22Rv1 (cell line): ENCODE measurements around the gene SLC8A1.

ENCODE experiments used
- H3K27ac ChIP-seq: fragments of 450-650 bp; 2 replicates; pipeline ENCODE4 v1.5.1; 2017
- ZFX ChIP-seq: fragments of 450-650 bp; IDR thresholded peaks from 2 replicates; pipeline ENCODE4 v1.6.1; 2017; ENCODE audit warnings: antibody characterized with exemption, borderline replicate concordance
- TF ChIP-seq, protein P1 (sequence below): fragments of 450-650 bp; IDR thresholded peaks from 2 replicates; pipeline ENCODE4 v1.5.1; 2017; ENCODE audit warnings: mild to moderate bottlenecking

Gene SLC8A1

DNA sequence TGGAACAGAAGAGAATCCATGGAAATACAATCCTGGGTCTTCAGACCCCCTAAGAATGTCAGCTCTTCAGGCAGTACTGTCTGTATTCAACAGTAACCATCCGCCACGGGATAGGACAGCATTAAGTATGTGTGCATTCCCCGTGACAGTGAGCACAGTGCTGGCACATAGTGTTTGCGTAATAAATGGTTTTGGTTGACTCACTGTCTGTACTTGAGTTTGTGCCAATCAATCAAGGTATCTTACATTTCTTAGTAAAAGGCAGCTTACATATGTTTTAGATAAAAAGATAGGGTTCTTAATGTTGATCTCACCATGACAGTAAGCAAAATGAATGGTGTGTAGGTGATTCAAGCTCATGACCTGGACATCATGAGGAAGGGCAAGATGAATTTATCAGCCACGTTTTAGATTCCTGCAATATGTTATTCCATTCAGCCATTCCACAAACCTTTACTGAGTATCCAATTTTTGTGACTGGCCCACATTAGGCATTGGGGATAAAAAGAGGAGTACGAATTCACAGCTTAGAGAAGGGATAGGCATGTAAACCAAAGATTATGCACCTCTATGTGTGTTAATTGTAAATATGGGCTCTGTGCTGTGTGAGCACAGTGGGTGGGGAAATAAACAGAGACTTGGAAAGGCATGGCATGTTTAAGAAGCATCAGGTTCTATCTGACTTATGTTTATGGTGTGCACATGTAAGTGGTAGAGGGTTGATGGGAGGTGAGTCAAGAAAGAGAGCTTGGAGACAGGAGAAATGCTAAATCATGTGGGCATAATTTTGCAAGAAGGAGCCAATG is 258.8 kb downstream of the SLC8A1 start:
- no peak overlapping the region for H3K27ac ChIP-seq
- no peak for TF ChIP-seq ZFX
- TF ChIP-seq, protein P1, sequence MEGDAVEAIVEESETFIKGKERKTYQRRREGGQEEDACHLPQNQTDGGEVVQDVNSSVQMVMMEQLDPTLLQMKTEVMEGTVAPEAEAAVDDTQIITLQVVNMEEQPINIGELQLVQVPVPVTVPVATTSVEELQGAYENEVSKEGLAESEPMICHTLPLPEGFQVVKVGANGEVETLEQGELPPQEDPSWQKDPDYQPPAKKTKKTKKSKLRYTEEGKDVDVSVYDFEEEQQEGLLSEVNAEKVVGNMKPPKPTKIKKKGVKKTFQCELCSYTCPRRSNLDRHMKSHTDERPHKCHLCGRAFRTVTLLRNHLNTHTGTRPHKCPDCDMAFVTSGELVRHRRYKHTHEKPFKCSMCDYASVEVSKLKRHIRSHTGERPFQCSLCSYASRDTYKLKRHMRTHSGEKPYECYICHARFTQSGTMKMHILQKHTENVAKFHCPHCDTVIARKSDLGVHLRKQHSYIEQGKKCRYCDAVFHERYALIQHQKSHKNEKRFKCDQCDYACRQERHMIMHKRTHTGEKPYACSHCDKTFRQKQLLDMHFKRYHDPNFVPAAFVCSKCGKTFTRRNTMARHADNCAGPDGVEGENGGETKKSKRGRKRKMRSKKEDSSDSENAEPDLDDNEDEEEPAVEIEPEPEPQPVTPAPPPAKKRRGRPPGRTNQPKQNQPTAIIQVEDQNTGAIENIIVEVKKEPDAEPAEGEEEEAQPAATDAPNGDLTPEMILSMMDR: no peak

DNA sequence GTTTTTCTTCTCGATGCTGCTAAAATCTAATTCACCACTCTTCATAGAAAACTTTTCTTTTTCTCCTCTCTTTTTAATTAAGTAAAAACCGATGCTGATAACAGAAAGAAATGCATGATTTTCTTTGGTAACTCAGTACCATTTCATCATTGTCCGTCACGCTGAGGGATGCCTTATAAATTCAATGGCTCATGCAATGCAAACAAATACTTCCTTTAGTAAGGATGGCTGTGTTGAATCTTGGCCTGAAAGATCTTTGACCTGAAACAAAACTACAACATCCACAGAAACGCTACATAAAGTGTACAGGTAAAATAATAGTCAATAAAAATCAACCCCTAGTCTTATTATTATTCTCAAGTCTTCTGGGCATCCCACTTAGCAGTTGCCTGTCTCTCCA is 261.4 kb downstream of the SLC8A1 start:
- no peak overlapping the region for H3K27ac ChIP-seq
- TF ChIP-seq, protein P1: no peak
- TF ChIP-seq ZFX: no peak

DNA sequence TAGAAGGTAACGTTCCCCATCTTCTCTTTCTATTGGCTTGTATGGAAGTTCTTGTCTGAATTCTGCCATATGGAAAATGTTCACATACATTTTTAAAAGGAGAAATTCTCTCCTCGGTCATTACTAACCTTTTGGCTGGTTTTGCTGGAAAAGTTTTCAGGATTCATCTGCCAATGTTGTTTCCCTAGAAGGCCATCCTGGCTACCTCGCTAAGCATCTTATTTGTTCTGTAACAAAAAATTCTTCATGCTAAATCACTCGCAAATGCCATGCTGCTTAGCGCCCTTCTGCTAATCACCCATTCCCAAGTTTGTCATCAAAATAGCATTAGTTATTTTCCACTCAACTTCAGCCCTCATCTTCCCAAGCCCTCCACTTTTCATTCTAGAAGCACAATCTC is 262.0 kb downstream of the SLC8A1 start:
- TF ChIP-seq ZFX: no peak
- TF ChIP-seq, protein P1: no peak

DNA sequence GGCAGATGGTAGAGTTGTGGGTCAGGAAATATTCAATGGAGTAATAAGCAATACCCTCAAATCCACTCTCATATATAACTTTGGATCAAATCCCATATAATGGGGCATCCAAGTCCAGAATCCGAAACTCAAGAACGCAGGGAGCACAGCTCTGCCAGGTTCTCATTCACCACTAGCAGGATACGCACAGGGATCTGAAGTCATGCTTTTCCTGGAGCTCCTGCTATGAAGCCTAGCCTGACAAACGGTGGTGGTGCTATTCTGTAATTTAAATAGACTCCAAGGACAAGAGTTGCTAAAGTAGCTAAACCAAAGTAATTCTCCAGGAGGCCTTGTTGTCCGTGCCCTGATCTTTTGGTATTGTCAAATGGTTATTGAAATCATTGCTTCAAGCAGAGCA is 264.8 kb downstream of the SLC8A1 start:
- TF ChIP-seq ZFX: no peak
- TF ChIP-seq, protein P1: no peak
- no peak overlapping the region for H3K27ac ChIP-seq

More for the DNA sequence above, 262.0 kb downstream of the SLC8A1 start:
- no peak overlapping the region for H3K27ac ChIP-seq

DNA sequence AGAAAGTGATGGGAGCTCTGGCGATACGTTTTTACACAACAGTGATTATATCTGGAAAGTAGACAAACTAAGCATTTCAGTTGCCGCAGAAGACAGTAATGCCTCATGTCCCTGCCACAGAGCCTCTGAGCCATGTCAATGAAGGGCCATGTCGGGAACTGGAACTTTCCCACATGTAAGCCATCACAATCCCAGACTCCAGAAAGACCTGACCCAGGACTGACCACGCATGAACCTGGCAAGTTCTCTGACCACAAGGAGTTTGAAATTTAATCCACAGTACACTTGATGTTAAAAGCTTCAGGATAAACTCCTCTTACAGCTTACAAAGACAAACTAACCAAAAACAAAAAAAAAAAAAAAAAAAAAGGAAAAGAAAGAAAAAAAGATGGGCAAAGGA is 267.3 kb downstream of the SLC8A1 start:
- H3K27ac ChIP-seq: no peak overlapping the region
- TF ChIP-seq, protein P1: no peak
- TF ChIP-seq ZFX: no peak

DNA sequence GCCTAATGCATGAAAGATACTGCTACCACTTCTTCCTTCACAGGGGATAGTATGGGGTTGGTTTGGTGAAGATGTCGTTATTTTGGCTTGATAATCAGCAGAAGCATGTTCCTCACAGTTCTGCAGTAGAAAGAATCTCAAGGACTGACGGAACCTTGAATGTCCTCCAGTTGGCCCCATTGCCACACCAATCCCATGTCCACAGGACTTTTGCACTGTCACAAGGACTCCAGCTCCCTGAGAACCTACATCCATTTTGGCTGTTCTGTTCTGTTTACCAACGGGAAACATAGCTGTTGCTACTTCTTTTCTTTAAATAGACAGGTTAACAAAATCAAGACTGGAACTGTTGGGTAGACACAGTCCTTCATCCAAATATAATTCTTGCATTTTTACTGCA is 270.0 kb downstream of the SLC8A1 start:
- TF ChIP-seq, protein P1: no peak
- TF ChIP-seq ZFX: no peak
- no peak overlapping the region for H3K27ac ChIP-seq

DNA sequence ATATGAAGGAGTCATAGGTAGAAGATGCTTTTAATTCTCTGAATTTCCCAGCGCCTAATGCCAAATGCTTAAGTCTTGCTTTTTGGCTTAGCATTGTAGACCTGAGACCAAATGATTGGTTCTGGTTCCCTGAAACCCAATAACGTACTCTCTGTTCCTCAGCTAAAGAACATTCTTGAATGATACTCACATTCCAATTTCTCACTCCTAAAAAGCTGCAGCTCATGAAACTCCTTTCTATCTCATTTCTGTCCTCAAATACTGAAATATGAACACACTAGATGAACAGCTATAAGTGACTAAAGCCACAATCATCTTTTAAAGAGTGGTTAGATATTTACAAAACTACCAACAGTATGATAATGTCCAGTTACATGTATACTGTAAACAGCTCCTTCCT is 272.1 kb downstream of the SLC8A1 start:
- H3K27ac ChIP-seq: no peak overlapping the region
- TF ChIP-seq, protein P1: no peak
- no peak for TF ChIP-seq ZFX
